T-helper 1 cell treated with Interleukin-12 subunit alpha and Interleukin-12 subunit beta and Interleukin-4 antibody, amounts not matched to agents 30 μg/mL and 1 μg/mL, for 36 hours (primary cell): ENCODE measurements around the gene ITGA5.

Experiments
- H3K27ac Mint-ChIP-seq: one replicate; pipeline ENCODE4 v1.8.0; 2021; ENCODE audit warnings: mild to moderate bottlenecking, mixed read lengths
- H3K27me3 Mint-ChIP-seq: one replicate; pipeline ENCODE4 v1.8.0; 2021; ENCODE audit warnings: low read depth, mixed read lengths
- H3K36me3 Mint-ChIP-seq: one replicate; pipeline ENCODE4 v1.8.0; 2021; ENCODE audit warnings: low read depth, mixed read lengths
- H3K4me1 Mint-ChIP-seq: one replicate; pipeline ENCODE4 v1.8.0; 2021; ENCODE audit warnings: low read depth, mixed read lengths
- H3K4me3 Mint-ChIP-seq: one replicate; pipeline ENCODE4 v1.8.0; 2021; ENCODE audit warnings: mild to moderate bottlenecking, moderate library complexity, mixed read lengths
- H3K9me3 Mint-ChIP-seq: one replicate; pipeline ENCODE4 v1.8.0; 2021; ENCODE audit warnings: mixed read lengths

Gene ITGA5

GRCh38 chr12:54419088-54419887, at the start of gene ITGA5:
ITGA5 (minus strand) TSS chr12:54419266; CDS start chr12:54419198, 68 bp downstream.
- H3K27ac Mint-ChIP-seq, result peak within 1 kb of the TSS; percentile 93
- no peaks in the 10 kb centered on the region for H3K9me3 Mint-ChIP-seq
- no peaks in the 10 kb centered on the region for H3K36me3 Mint-ChIP-seq
- H3K4me1 Mint-ChIP-seq, result peaks cover 45% of the 10 kb centered on the region
- H3K27me3 Mint-ChIP-seq, result peaks cover 32% of the 10 kb centered on the region
- peak within 1 kb of the TSS; percentile 88 for H3K4me3 Mint-ChIP-seq

- Mint-ChIP-seq H3K9me3 (no peaks in the 10 kb centered on the region), H3K4me1 (no peaks in the 10 kb centered on the region), H3K36me3 (no peaks in the 10 kb centered on the region), H3K27me3 (peaks cover 35% of the 10 kb centered on the region), H3K4me3 (no peak overlapping the region), H3K27ac (no peak overlapping the region)
These were observed 46.9 kb upstream of the ITGA5 start for GRCh38 chr12:54465857-54466523.

GRCh38 chr12:54463484-54463883, 44.4 kb upstream of the ITGA5 start:
- H3K4me1 Mint-ChIP-seq, result no peaks in the 10 kb centered on the region
- no peaks in the 10 kb centered on the region for H3K36me3 Mint-ChIP-seq
- H3K4me3 Mint-ChIP-seq, result no peak overlapping the region
- H3K9me3 Mint-ChIP-seq, result no peaks in the 10 kb centered on the region
- no peak overlapping the region for H3K27ac Mint-ChIP-seq
- peaks cover 46% of the 10 kb centered on the region for H3K27me3 Mint-ChIP-seq

- Mint-ChIP-seq H3K27ac (no peak overlapping the region), H3K4me1 (no peaks in the 10 kb centered on the region), H3K4me3 (no peak overlapping the region), H3K36me3 (no peaks in the 10 kb centered on the region), H3K27me3 (peaks cover 46% of the 10 kb centered on the region), H3K9me3 (no peaks in the 10 kb centered on the region)
These were observed 44.0 kb upstream of the ITGA5 start for GRCh38 chr12:54463034-54463433.

- Mint-ChIP-seq H3K4me1 (no peaks in the 10 kb centered on the region), H3K4me3 (no peak overlapping the region), H3K27me3 (peaks cover 52% of the 10 kb centered on the region), H3K9me3 (no peaks in the 10 kb centered on the region), H3K27ac (no peak overlapping the region), H3K36me3 (no peaks in the 10 kb centered on the region)
These were observed 41.4 kb upstream of the ITGA5 start for GRCh38 chr12:54460317-54460923.

- H3K27me3 Mint-ChIP-seq, result peaks cover 52% of the 10 kb centered on the region
- no peaks in the 10 kb centered on the region for H3K9me3 Mint-ChIP-seq
- no peaks in the 10 kb centered on the region for H3K36me3 Mint-ChIP-seq
- H3K27ac Mint-ChIP-seq, result no peak overlapping the region
- H3K4me3 Mint-ChIP-seq, result no peak overlapping the region
- H3K4me1 Mint-ChIP-seq, result no peaks in the 10 kb centered on the region
These were observed 40.3 kb upstream of the ITGA5 start for GRCh38 chr12:54459355-54459754.

- no peak overlapping the region for H3K27ac Mint-ChIP-seq
- H3K36me3 Mint-ChIP-seq, result no peaks in the 10 kb centered on the region
- H3K27me3 Mint-ChIP-seq, result peaks cover 30% of the 10 kb centered on the region
- no peaks in the 10 kb centered on the region for H3K9me3 Mint-ChIP-seq
- H3K4me1 Mint-ChIP-seq, result no peaks in the 10 kb centered on the region
- H3K4me3 Mint-ChIP-seq, result no peak overlapping the region
These were observed 36.8 kb upstream of the ITGA5 start for GRCh38 chr12:54455760-54456469.

GRCh38 chr12:54452628-54453027, 33.6 kb upstream of the ITGA5 start:
- Mint-ChIP-seq H3K36me3 (no peaks in the 10 kb centered on the region), H3K27ac (no peak overlapping the region), H3K9me3 (no peaks in the 10 kb centered on the region), H3K4me1 (no peaks in the 10 kb centered on the region), H3K27me3 (peaks cover 17% of the 10 kb centered on the region), H3K4me3 (no peak overlapping the region)

GRCh38 chr12:54448344-54448743, 29.3 kb upstream of the ITGA5 start:
- Mint-ChIP-seq H3K9me3 (no peaks in the 10 kb centered on the region), H3K4me3 (no peak overlapping the region), H3K27me3 (peaks cover 17% of the 10 kb centered on the region), H3K36me3 (no peaks in the 10 kb centered on the region), H3K4me1 (no peaks in the 10 kb centered on the region), H3K27ac (no peak overlapping the region)

GRCh38 chr12:54447917-54448316, 28.9 kb upstream of the ITGA5 start:
- Mint-ChIP-seq H3K4me3 (no peak overlapping the region), H3K27ac (no peak overlapping the region), H3K27me3 (peaks cover 17% of the 10 kb centered on the region), H3K4me1 (no peaks in the 10 kb centered on the region), H3K36me3 (no peaks in the 10 kb centered on the region), H3K9me3 (no peaks in the 10 kb centered on the region)

- no peak overlapping the region for H3K27ac Mint-ChIP-seq
- no peaks in the 10 kb centered on the region for H3K36me3 Mint-ChIP-seq
- peaks cover 2% of the 10 kb centered on the region for H3K4me1 Mint-ChIP-seq
- no peaks in the 10 kb centered on the region for H3K9me3 Mint-ChIP-seq
- H3K27me3 Mint-ChIP-seq, result peaks cover 36% of the 10 kb centered on the region
- H3K4me3 Mint-ChIP-seq, result no peak overlapping the region
These were observed 25.1 kb upstream of the ITGA5 start for GRCh38 chr12:54444206-54444605.

- Mint-ChIP-seq H3K27ac (no peak overlapping the region), H3K4me1 (peaks cover 5% of the 10 kb centered on the region), H3K9me3 (no peaks in the 10 kb centered on the region), H3K4me3 (no peak overlapping the region), H3K36me3 (no peaks in the 10 kb centered on the region), H3K27me3 (peaks cover 36% of the 10 kb centered on the region)
These were observed 24.4 kb upstream of the ITGA5 start for GRCh38 chr12:54443446-54443845.

- Mint-ChIP-seq H3K4me3 (no peak overlapping the region), H3K27me3 (peaks cover 36% of the 10 kb centered on the region), H3K27ac (no peak overlapping the region), H3K4me1 (peaks cover 5% of the 10 kb centered on the region), H3K9me3 (no peaks in the 10 kb centered on the region), H3K36me3 (no peaks in the 10 kb centered on the region)
These were observed 23.9 kb upstream of the ITGA5 start for GRCh38 chr12:54442961-54443360.

GRCh38 chr12:54442099-54442498, 23.0 kb upstream of the ITGA5 start:
- Mint-ChIP-seq H3K36me3 (no peaks in the 10 kb centered on the region), H3K4me1 (peaks cover 10% of the 10 kb centered on the region), H3K27me3 (peaks cover 36% of the 10 kb centered on the region), H3K9me3 (no peaks in the 10 kb centered on the region), H3K27ac (no peak overlapping the region), H3K4me3 (no peak overlapping the region)
